ENCODE data around the gene ISM1. TPM values are rescaled to one million over a fixed set of nuclear protein-coding genes. Genes with fewer than 3 reads are reported as not detected.

ISM1 gene
- total and polyA plus RNA-seq, 9 donors, result 0.10 to 3.6 (median 0.31) TPM; not detected in 1

- intact Hi-C loops (cut with DNase I), result no loop called here
- H3K9me3 ChIP-seq, result no peaks in the 10 kb centered on the region
- no peaks in the 10 kb centered on the region for H3K27me3 ChIP-seq
- no peaks in the 10 kb centered on the region for H3K4me1 ChIP-seq (ENCODE audit: insufficient read depth)
- DNase-seq, result no peak
- WGBS, 3 donors, result 83 to 91% (median 88%) methylated on average over 6 of the region's 6 CpGs
- no peaks in the 10 kb centered on the region for H3K36me3 ChIP-seq
- no peak overlapping the region for H3K27ac ChIP-seq
- no peak for TF ChIP-seq EP300 (IDR thresholded peaks at IDR 0.05)
- TF ChIP-seq, protein P1, sequence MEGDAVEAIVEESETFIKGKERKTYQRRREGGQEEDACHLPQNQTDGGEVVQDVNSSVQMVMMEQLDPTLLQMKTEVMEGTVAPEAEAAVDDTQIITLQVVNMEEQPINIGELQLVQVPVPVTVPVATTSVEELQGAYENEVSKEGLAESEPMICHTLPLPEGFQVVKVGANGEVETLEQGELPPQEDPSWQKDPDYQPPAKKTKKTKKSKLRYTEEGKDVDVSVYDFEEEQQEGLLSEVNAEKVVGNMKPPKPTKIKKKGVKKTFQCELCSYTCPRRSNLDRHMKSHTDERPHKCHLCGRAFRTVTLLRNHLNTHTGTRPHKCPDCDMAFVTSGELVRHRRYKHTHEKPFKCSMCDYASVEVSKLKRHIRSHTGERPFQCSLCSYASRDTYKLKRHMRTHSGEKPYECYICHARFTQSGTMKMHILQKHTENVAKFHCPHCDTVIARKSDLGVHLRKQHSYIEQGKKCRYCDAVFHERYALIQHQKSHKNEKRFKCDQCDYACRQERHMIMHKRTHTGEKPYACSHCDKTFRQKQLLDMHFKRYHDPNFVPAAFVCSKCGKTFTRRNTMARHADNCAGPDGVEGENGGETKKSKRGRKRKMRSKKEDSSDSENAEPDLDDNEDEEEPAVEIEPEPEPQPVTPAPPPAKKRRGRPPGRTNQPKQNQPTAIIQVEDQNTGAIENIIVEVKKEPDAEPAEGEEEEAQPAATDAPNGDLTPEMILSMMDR (IDR thresholded peaks at IDR 0.05), result no peak
- TF ChIP-seq POLR2A (IDR thresholded peaks at IDR 0.05), result no peak
- no peak overlapping the region for H3K4me3 ChIP-seq
Observed at GRCh38 chr20:13312300-13312699, 91.2 kb downstream of the ISM1 start.

GRCh38 chr20:13313201-13313600, 92.1 kb downstream of the ISM1 start:
- intact Hi-C loops (cut with DNase I), result no loop called here
- Histone ChIP-seq H3K36me3 (no peaks in the 10 kb centered on the region), H3K27ac (no peak overlapping the region), H3K4me1 (ENCODE audit: insufficient read depth) (no peaks in the 10 kb centered on the region), H3K27me3 (no peaks in the 10 kb centered on the region), H3K4me3 (no peak overlapping the region), H3K9me3 (no peaks in the 10 kb centered on the region)
- no peak for TF ChIP-seq POLR2A (IDR thresholded peaks at IDR 0.05)
- no peak for TF ChIP-seq EP300 (IDR thresholded peaks at IDR 0.05)
- TF ChIP-seq, protein P1 (IDR thresholded peaks at IDR 0.05), result no peak
- WGBS, 3 donors, result 83 to 89% (median 88%) methylated on average over 5 of the region's 5 CpGs
- DNase-seq, result no peak

GRCh38 chr20:13317439-13317838, 96.4 kb downstream of the ISM1 start:
- no peaks in the 10 kb centered on the region for H3K36me3 ChIP-seq
- DNase-seq, result no peak
- H3K9me3 ChIP-seq, result no peaks in the 10 kb centered on the region
- H3K4me3 ChIP-seq, result no peak overlapping the region
- H3K27ac ChIP-seq, result no peak overlapping the region
- no peaks in the 10 kb centered on the region for H3K27me3 ChIP-seq
- no peak for TF ChIP-seq EP300 (IDR thresholded peaks at IDR 0.05)
- TF ChIP-seq POLR2A (IDR thresholded peaks at IDR 0.05), result no peak
- TF ChIP-seq, protein P1 (IDR thresholded peaks at IDR 0.05), result no peak
- intact Hi-C loops (cut with DNase I), result no loop called here
- H3K4me1 ChIP-seq (ENCODE audit: insufficient read depth), result no peaks in the 10 kb centered on the region
- WGBS, 3 donors, result 89 to 96% (median 92%) methylated on average over 1 of the region's 1 CpG

GRCh38 chr20:13318871-13319521, 97.9 kb downstream of the ISM1 start:
- Histone ChIP-seq H3K27ac (no peak overlapping the region), H3K9me3 (no peaks in the 10 kb centered on the region), H3K4me1 (ENCODE audit: insufficient read depth) (no peaks in the 10 kb centered on the region), H3K27me3 (no peaks in the 10 kb centered on the region), H3K36me3 (no peaks in the 10 kb centered on the region), H3K4me3 (no peak overlapping the region)
- 72 to 85% (median 76%) methylated on average over 5 of the region's 5 CpGs for WGBS, 3 donors
- TF ChIP-seq POLR2A (IDR thresholded peaks at IDR 0.05) (no peak), EP300 (IDR thresholded peaks at IDR 0.05) (no peak)
- TF ChIP-seq, protein P1 (IDR thresholded peaks at IDR 0.05), result no peak
- DNase-seq, result no peak
- intact Hi-C loops (cut with DNase I), result no loop called here
